Heart right ventricle (tissue), 16 donors: ENCODE data around the gene HECA. TPM values are rescaled to one million over a fixed set of nuclear protein-coding genes. Genes with fewer than 3 reads are reported as not detected.

Experiments
- ATAC-seq, 8 donors: fragments of 200-7000 bp; cut with Tn5 transposase; one replicate each; pipeline ENCODE4 v1.9.1; 2020; ENCODE audit warnings: mild to moderate bottlenecking in 8 of 8, moderate library complexity in 8 of 8, moderate number of reproducible peaks in 1 of 8
- DNase-seq, 2 donors: peaks; one replicate each; pipeline ENCODE4 v3.0.0-alpha.2; 2020
- H3K27ac ChIP-seq, 10 donors: fragments of 200-600 bp; sonication (generic) in 2 of 10; one replicate each; pipeline versions ENCODE4 v1.5.0 to v1.8.0; 2020 to 2022; ENCODE audit warnings: mild to moderate bottlenecking in 3 of 10
- H3K27me3 ChIP-seq, 7 donors: fragments of 200-600 bp; one replicate each; pipeline ENCODE4 v1.8.0; 2021 to 2022; ENCODE audit warnings: mild to moderate bottlenecking in 2 of 7
- H3K36me3 ChIP-seq, 9 donors: fragments of 200-600 bp; sonication (generic) in 1 of 9; one replicate each; pipeline versions ENCODE4 v1.5.0 to v1.8.0; 2020 to 2022; ENCODE audit warnings: mild to moderate bottlenecking in 2 of 9
- H3K4me1 ChIP-seq, 9 donors: fragments of 200-600 bp; sonication (generic) in 1 of 9; one replicate each; pipeline versions ENCODE4 v1.5.0 to v1.8.0; 2020 to 2022; ENCODE audit warnings: mild to moderate bottlenecking in 4 of 9
- H3K4me3 ChIP-seq, 10 donors: fragments of 200-600 bp; sonication (generic) in 2 of 10; one replicate each; pipeline versions ENCODE4 v1.5.0 to v1.8.0; 2020 to 2022; ENCODE audit warnings: mild to moderate bottlenecking in 7 of 10, moderate library complexity in 2 of 10
- H3K9me3 ChIP-seq, 11 donors: fragments of 200-600 bp in 10 of 11; sonication (generic) in 2 of 11; one replicate each; pipeline versions ENCODE4 v1.5.0 to v1.8.0; 2013 to 2022; ENCODE audit warnings: mild to moderate bottlenecking in 2 of 11, control low read depth in 1 of 11, moderate library complexity in 1 of 11
- CTCF ChIP-seq, 9 donors: fragments of 200-600 bp; sonication (generic) in 2 of 9; IDR thresholded peaks; one replicate each; pipeline versions ENCODE4 v1.5.0 to v1.8.0; 2021 to 2022; ENCODE audit warnings: antibody characterized with exemption in 9 of 9, mild to moderate bottlenecking in 5 of 9, moderate library complexity in 1 of 9
- WGBS, 2 donors: extraction: QIAGEN DNeasy Blood & Tissue Kit; methylation state at CpG; one replicate each; pipeline ENCODE4 v1.1.7; 2013; ENCODE audit warnings: inconsistent platforms in 1 of 2; 5-methylcytosine and 5-hydroxymethylcytosine counted together
- intact Hi-C, 10 donors: fragments of 100-400 bp; cut with DNase I; formaldehyde crosslinking; loops; one replicate each; pipeline versions ENCODE4 v1.11.1 to v1.14.2; 2022
- polyA plus RNA-seq, 2 donors: library from polyadenylated mRNA; stranded (reverse); fragments of 200-250 nt; gene quantifications; one replicate each; pipeline ENCODE4 v1.2.3, GENCODE V29; 2013
- total RNA-seq, 10 donors: library from RNA; stranded (reverse); fragmentation: NEBNext Ultra II Directional in 3 of 10; extraction: Animal tissue kit (Norgen Biotek cat#: 25700) in 3 of 10; gene quantifications; one replicate each; pipeline versions ENCODE4 v1.2.1 to v1.2.4, GENCODE V29; 2021 to 2023
- donor health status: Arrhythmogenic right ventricular cardiomyopathy.
- donor health status: ischemic (EF 13 %, LVEDD 7.1; RV severe dilation, severe dysfunction).
- donor health status: healthy with polysubstance abuse.
- donor health status: DM: no; HTN: yes; CAD: no.
- donor health status: DM: no; HTN: no; CAD: no.
- donor health status: ischemic (EF 25% LVEDD 6.9; RV normal size, moderate dysfunction).
- donor health status: ischemic (EF 25% LVEDD 5.7; RV mildly dilated, moderate dysfunction).
- donor health status: healthy.
- donor health status: DM: yes; HTN: yes; CAD: no.
- donor health status: Ischemic cardiomyopathy.
- donor health status: ischemic (EF 35%, LVEDD 5.7; RV mildly dilated, moderate dysfunction).
- donor health status: nonischemic (EF 11% LVEDD 7.7; RV severe dilation, severe dysfunction).
- donor health status: DM: yes; HTN: yes; CAD: no.
- donor health status: PGD.
- donor health status: ischemic (EF 29% LVEDD 5.4; RV normal size, mild dysfunction).
- donor health status: nonischemic (EF 23%, LVEDD 6.1; RV moderate dilation, normal function).

The HECA gene
- total and polyA plus RNA-seq, 12 donors, result 8.6 to 70.6 (median 42.8) TPM

- WGBS, 2 donors, result 83 to 84% methylated on average over 3 of the region's 3 CpGs
- H3K4me3 ChIP-seq, result no peak overlapping the region
- no peak for TF ChIP-seq CTCF (IDR thresholded peaks at IDR 0.05)
- H3K36me3 ChIP-seq, result no peaks in the 10 kb centered on the region
- no peak overlapping the region for H3K27ac ChIP-seq
- H3K9me3 ChIP-seq, result no peaks in the 10 kb centered on the region
- H3K4me1 ChIP-seq, result peaks cover 12 to 98% (median 85%) of the 10 kb centered on the region in 9 donors
- no peak for ATAC-seq
- no peak for DNase-seq
- intact Hi-C loops, result no loop called here
- H3K27me3 ChIP-seq, result no peaks in the 10 kb centered on the region
These were observed 16.0 kb downstream of the HECA start for GRCh38 chr6:139150920-139151319.

GRCh38 chr6:139151425-139152087 is 16.7 kb downstream of the HECA start:
- ATAC-seq, result no peak
- H3K4me3 ChIP-seq, result no peak overlapping the region
- H3K9me3 ChIP-seq, result no peaks in the 10 kb centered on the region
- H3K27ac ChIP-seq, result peak overlapping the region in 1 of 10 donors; percentile 11
- H3K4me1 ChIP-seq, result peaks cover 12 to 99% (median 85%) of the 10 kb centered on the region in 9 donors
- TF ChIP-seq CTCF (IDR thresholded peaks at IDR 0.05), result no peak
- DNase-seq, result no peak
- 74 to 75% methylated on average over 6 of the region's 6 CpGs for WGBS, 2 donors
- no peaks in the 10 kb centered on the region for H3K36me3 ChIP-seq
- intact Hi-C loops, result no loop called here
- no peaks in the 10 kb centered on the region for H3K27me3 ChIP-seq

GRCh38 chr6:139152088-139152891 is 17.4 kb downstream of the HECA start:
- Histone ChIP-seq H3K4me3 (no peak overlapping the region), H3K9me3 (no peaks in the 10 kb centered on the region), H3K27me3 (no peaks in the 10 kb centered on the region), H3K27ac (peak overlapping the region in 1 of 10 donors; percentile 11), H3K4me1 (peaks cover 7 to 99% (median 85%) of the 10 kb centered on the region in 9 donors), H3K36me3 (no peaks in the 10 kb centered on the region)
- ATAC-seq (no peak), DNase-seq (no peak)
- intact Hi-C loops, result no loop called here
- WGBS, 2 donors, result 62 to 69% methylated on average over 5 of the region's 5 CpGs
- TF ChIP-seq CTCF (IDR thresholded peaks at IDR 0.05), result no peak

DNA sequence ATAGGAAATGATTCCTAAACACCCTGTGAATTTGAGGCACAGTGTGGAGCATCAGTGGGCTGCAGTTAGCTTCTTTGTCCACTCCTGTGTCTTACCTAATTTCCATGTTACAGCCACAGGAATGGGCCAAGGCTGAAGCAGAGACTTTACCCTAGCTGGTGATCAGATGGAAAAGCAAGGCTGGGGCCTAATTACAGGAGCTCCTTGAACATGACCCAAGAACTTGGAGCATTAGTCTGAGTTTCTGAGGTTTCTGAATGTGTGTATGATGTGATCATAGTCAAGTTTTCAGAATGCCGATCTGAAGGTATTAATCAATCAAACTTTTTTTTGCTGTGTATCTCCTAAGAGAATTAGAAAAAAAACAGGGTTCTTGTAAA is 18.0 kb downstream of the HECA start:
- no peak for ATAC-seq
- intact Hi-C loops, result no loop called here
- TF ChIP-seq CTCF (IDR thresholded peaks at IDR 0.05), result no peak
- H3K4me3 ChIP-seq, result no peak overlapping the region
- WGBS, 2 donors, result 76 to 79% methylated on average over 1 of the region's 1 CpG
- H3K4me1 ChIP-seq, result peaks cover 6 to 99% (median 85%) of the 10 kb centered on the region in 9 donors
- H3K9me3 ChIP-seq, result no peaks in the 10 kb centered on the region
- H3K27me3 ChIP-seq, result no peaks in the 10 kb centered on the region
- H3K36me3 ChIP-seq, result no peaks in the 10 kb centered on the region
- H3K27ac ChIP-seq, result no peak overlapping the region
- DNase-seq, result no peak
